HEK293 (cell line): Measurements from ENCODE around the gene CASKIN2.

Experiments
- CTCF ChIA-PET: fragments of 350-600 bp; formaldehyde crosslinking; extraction: SDS; loops from one replicate; lab custom pipeline; 2021; ENCODE audit warnings: antibody characterized with exemption; lab: Yijun Ruan, JAX
- POLR2A ChIA-PET: fragments of 300-600 bp; formaldehyde crosslinking; extraction: SDS; loops from one replicate; lab custom pipeline; 2020; ENCODE audit warnings: antibody characterized with exemption, inconsistent platforms; lab: Yijun Ruan, JAX
- H3K27ac ChIP-seq: fragments of 200-500 bp; sonication (Bioruptor generic); 2 replicates; pipeline ENCODE4 v1.5.1; 2014; ENCODE audit warnings: low read depth, low read length, control low read depth, inconsistent platforms; ENCODE audit errors: extremely low read depth
- H3K36me3 ChIP-seq, 2 experiments: fragments of 200-500 bp in 1 of 2; sonication (Bioruptor generic) in 1 of 2; 1 replicate in 1 of 2; 2 replicates in 1 of 2; pipeline ENCODE4 v1.5.1; 2014 to 2017; ENCODE audit warnings: inconsistent platforms in 2 of 2, low read length in 2 of 2; ENCODE audit not compliant: control insufficient read depth in 2 of 2, insufficient read depth in 1 of 2
- H3K4me1 ChIP-seq: fragments of 200-500 bp; sonication (Bioruptor generic); 2 replicates; pipeline ENCODE4 v1.5.1; 2014; ENCODE audit warnings: mild to moderate bottlenecking, low read length, inconsistent platforms; ENCODE audit not compliant: control insufficient read depth, insufficient read depth
- H3K4me3 ChIP-seq: 2 replicates; pipeline ENCODE4 v1.5.1; 2011; ENCODE audit warnings: low read depth, mild to moderate bottlenecking, control low read depth, low read length, moderate library complexity
- H3K9me3 ChIP-seq: fragments of 200-500 bp; sonication (Bioruptor generic); 2 replicates; pipeline ENCODE4 v1.5.1; 2014; ENCODE audit warnings: low read depth, low read length, inconsistent platforms; ENCODE audit not compliant: control insufficient read depth, insufficient read depth
- HOXC10 ChIP-seq: sonication (generic); formaldehyde crosslinking; IDR thresholded peaks from 2 replicates; pipeline ENCODE4 v1.8.1; 2023; ENCODE audit warnings: mild to moderate bottlenecking, missing genetic modification reagents
- KLF1 ChIP-seq: fragments of 450-650 bp; formaldehyde crosslinking; IDR thresholded peaks from 2 replicates; pipeline ENCODE4 v1.5.1; 2016; ENCODE audit warnings: missing biosample characterization, missing genetic modification characterization
- KLF17 ChIP-seq: fragments of 450-650 bp; formaldehyde crosslinking; IDR thresholded peaks from 2 replicates; pipeline ENCODE4 v1.5.1; 2016; ENCODE audit warnings: missing biosample characterization, missing genetic modification characterization
- KLF8 ChIP-seq: fragments of 450-650 bp; formaldehyde crosslinking; IDR thresholded peaks from 2 replicates; pipeline ENCODE4 v1.5.1; 2016; ENCODE audit warnings: missing biosample characterization, missing genetic modification characterization
- ZBTB20 ChIP-seq: fragments of 450-650 bp; formaldehyde crosslinking; IDR thresholded peaks from 2 replicates; pipeline ENCODE4 v1.5.1; 2016; ENCODE audit warnings: missing biosample characterization, missing genetic modification characterization
- ZBTB48 ChIP-seq: fragments of 450-650 bp; formaldehyde crosslinking; IDR thresholded peaks from 2 replicates; pipeline ENCODE4 v1.5.1; 2016; ENCODE audit warnings: missing biosample characterization, missing genetic modification characterization
- ZFHX2 ChIP-seq: fragments of 450-650 bp; formaldehyde crosslinking; conservative IDR thresholded peaks from 2 replicates; pipeline ENCODE4 v1.5.1; 2016; ENCODE audit warnings: missing biosample characterization, missing genetic modification characterization
- ZNF266 ChIP-seq: fragments of 450-650 bp; formaldehyde crosslinking; IDR thresholded peaks from 2 replicates; pipeline ENCODE4 v1.5.1; 2016; ENCODE audit warnings: missing biosample characterization, missing genetic modification characterization, low read depth
- ZNF354C ChIP-seq: fragments of 450-650 bp; formaldehyde crosslinking; IDR thresholded peaks from 2 replicates; pipeline ENCODE4 v1.5.1; 2016; ENCODE audit warnings: missing biosample characterization, missing genetic modification characterization, low read depth, borderline replicate concordance
- ZNF555 ChIP-seq: fragments of 450-650 bp; formaldehyde crosslinking; conservative IDR thresholded peaks from 2 replicates; pipeline ENCODE4 v1.5.1; 2017; ENCODE audit warnings: missing biosample characterization, mild to moderate bottlenecking, missing genetic modification characterization, inconsistent platforms
- ZNF600 ChIP-seq: fragments of 450-650 bp; formaldehyde crosslinking; IDR thresholded peaks from 2 replicates; pipeline ENCODE4 v1.5.1; 2016; ENCODE audit warnings: missing biosample characterization, missing genetic modification characterization
- ZNF645 ChIP-seq: fragments of 450-650 bp; formaldehyde crosslinking; IDR thresholded peaks from 2 replicates; pipeline ENCODE4; 2016; ENCODE audit warnings: missing biosample characterization, missing genetic modification characterization
- ZNF654 ChIP-seq: fragments of 450-650 bp; formaldehyde crosslinking; IDR thresholded peaks from 2 replicates; pipeline ENCODE4 v1.5.1; 2016; ENCODE audit warnings: low read depth, missing biosample characterization, missing genetic modification characterization
- ZNF76 ChIP-seq: fragments of 450-650 bp; formaldehyde crosslinking; IDR thresholded peaks from 2 replicates; pipeline ENCODE4; 2016; ENCODE audit warnings: low read depth, missing biosample characterization, missing genetic modification characterization, borderline replicate concordance
- ZNF792 ChIP-seq: fragments of 450-650 bp; formaldehyde crosslinking; IDR thresholded peaks from 2 replicates; pipeline ENCODE4 v1.5.1; 2016; ENCODE audit warnings: missing biosample characterization, missing genetic modification characterization
- TF ChIP-seq, protein P1 (sequence below): fragments of 450-650 bp; formaldehyde crosslinking; IDR thresholded peaks from 2 replicates; pipeline ENCODE4 v1.5.1; 2016; ENCODE audit warnings: missing biosample characterization, missing genetic modification characterization
- TF ChIP-seq, protein P2 (sequence below): fragments of 450-650 bp; formaldehyde crosslinking; IDR thresholded peaks from 2 replicates; pipeline ENCODE4 v1.5.1; 2017; ENCODE audit warnings: missing biosample characterization, missing genetic modification characterization
- TF ChIP-seq, protein P3 (sequence below): fragments of 450-650 bp; formaldehyde crosslinking; IDR thresholded peaks from 2 replicates; pipeline ENCODE4 v1.5.1; 2016; ENCODE audit warnings: missing biosample characterization, missing genetic modification characterization, low read depth
- TF ChIP-seq, protein P4 (sequence below): fragments of 450-650 bp; formaldehyde crosslinking; optimal IDR thresholded peaks from 2 replicates; pipeline ENCODE3; 2016; ENCODE audit warnings: missing biosample characterization, mild to moderate bottlenecking, missing genetic modification characterization

The CASKIN2 gene

GRCh38 chr17:75540923-75541503 lies 25.7 kb upstream of the CASKIN2 start:
- CTCF ChIA-PET, result interaction anchor here (0.5 kb wide), 1 partner anchor 25 kb away, joined by 3 read pairs; the partner anchor contains the start of gene TSEN54
- Histone ChIP-seq H3K4me1 (no peaks in the 10 kb centered on the region), H3K27ac (no peak overlapping the region), H3K4me3 (no peak overlapping the region), H3K9me3 (no peaks in the 10 kb centered on the region), H3K36me3 (no peaks in the 10 kb centered on the region; a peak in 1 of 3 replicates)
- POLR2A ChIA-PET, result no interaction called here
- TF ChIP-seq KLF1 (tag by site-specific recombination) (peak; percentile 88), KLF8 (no peak), ZNF76 (tag by site-specific recombination) (no peak), KLF17 (tag by site-specific recombination) (peak; percentile 31; the same call in 1 of the 2 replicates), ZBTB48 (tag by site-specific recombination) (no peak), ZNF555 (tag by site-specific recombination) (no peak), ZNF266 (no peak), ZNF792 (tag by site-specific recombination) (no peak), ZNF354C (tag by site-specific recombination) (no peak), HOXC10 (CRISPR knock-in tag) (no peak), ZFHX2 (peak; percentile 24; the same call in 1 of the 2 replicates), ZNF654 (tag by site-specific recombination) (no peak)
- TF ChIP-seq, protein P1, sequence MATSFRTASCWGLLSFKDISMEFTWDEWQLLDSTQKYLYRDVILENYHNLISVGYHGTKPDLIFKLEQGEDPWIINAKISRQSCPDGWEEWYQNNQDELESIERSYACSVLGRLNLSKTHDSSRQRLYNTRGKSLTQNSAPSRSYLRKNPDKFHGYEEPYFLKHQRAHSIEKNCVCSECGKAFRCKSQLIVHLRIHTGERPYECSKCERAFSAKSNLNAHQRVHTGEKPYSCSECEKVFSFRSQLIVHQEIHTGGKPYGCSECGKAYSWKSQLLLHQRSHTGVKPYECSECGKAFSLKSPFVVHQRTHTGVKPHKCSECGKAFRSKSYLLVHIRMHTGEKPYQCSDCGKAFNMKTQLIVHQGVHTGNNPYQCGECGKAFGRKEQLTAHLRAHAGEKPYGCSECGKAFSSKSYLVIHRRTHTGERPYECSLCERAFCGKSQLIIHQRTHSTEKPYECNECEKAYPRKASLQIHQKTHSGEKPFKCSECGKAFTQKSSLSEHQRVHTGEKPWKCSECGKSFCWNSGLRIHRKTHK (tag by site-specific recombination), result no peak
- TF ChIP-seq, protein P2, sequence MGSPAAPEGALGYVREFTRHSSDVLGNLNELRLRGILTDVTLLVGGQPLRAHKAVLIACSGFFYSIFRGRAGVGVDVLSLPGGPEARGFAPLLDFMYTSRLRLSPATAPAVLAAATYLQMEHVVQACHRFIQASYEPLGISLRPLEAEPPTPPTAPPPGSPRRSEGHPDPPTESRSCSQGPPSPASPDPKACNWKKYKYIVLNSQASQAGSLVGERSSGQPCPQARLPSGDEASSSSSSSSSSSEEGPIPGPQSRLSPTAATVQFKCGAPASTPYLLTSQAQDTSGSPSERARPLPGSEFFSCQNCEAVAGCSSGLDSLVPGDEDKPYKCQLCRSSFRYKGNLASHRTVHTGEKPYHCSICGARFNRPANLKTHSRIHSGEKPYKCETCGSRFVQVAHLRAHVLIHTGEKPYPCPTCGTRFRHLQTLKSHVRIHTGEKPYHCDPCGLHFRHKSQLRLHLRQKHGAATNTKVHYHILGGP, result no peak
- TF ChIP-seq, protein P3, sequence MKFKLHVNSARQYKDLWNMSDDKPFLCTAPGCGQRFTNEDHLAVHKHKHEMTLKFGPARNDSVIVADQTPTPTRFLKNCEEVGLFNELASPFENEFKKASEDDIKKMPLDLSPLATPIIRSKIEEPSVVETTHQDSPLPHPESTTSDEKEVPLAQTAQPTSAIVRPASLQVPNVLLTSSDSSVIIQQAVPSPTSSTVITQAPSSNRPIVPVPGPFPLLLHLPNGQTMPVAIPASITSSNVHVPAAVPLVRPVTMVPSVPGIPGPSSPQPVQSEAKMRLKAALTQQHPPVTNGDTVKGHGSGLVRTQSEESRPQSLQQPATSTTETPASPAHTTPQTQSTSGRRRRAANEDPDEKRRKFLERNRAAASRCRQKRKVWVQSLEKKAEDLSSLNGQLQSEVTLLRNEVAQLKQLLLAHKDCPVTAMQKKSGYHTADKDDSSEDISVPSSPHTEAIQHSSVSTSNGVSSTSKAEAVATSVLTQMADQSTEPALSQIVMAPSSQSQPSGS, result no peak
- TF ChIP-seq, protein P4, sequence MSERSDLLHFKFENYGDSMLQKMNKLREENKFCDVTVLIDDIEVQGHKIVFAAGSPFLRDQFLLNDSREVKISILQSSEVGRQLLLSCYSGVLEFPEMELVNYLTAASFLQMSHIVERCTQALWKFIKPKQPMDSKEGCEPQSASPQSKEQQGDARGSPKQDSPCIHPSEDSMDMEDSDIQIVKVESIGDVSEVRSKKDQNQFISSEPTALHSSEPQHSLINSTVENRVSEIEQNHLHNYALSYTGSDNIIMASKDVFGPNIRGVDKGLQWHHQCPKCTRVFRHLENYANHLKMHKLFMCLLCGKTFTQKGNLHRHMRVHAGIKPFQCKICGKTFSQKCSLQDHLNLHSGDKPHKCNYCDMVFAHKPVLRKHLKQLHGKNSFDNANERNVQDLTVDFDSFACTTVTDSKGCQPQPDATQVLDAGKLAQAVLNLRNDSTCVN (tag by site-specific recombination), result no peak

GRCh38 chr17:75539967-75540729 lies 24.8 kb upstream of the CASKIN2 start:
- TF ChIP-seq ZNF645 (tag by site-specific recombination) (no peak), KLF17 (tag by site-specific recombination) (no peak), KLF8 (no peak), ZNF354C (tag by site-specific recombination) (no peak), ZNF654 (tag by site-specific recombination) (no peak), ZBTB48 (tag by site-specific recombination) (peak; percentile 86), ZBTB20 (tag by site-specific recombination) (peak; percentile 30; the same call in 1 of the 2 replicates), ZNF600 (0 out of 2 replicates have a peak, but pooled peaks have one; percentile 11)
- TF ChIP-seq, all 188 proteins: peak for 3
- H3K9me3 ChIP-seq, result no peaks in the 10 kb centered on the region
- CTCF ChIA-PET, result interaction anchor here (0.5 to 1.0 kb wide), 4 partner anchors 9 to 1108 kb away, joined by 3 to 5 read pairs (median 3); partner anchors contain the start of gene TSEN54
- no peak overlapping the region for H3K4me3 ChIP-seq
- POLR2A ChIA-PET, result interaction anchor here (0.6 kb wide), 1 partner anchor 9 kb away, joined by 3 read pairs; no protein-coding TSS in a partner anchor
- H3K27ac ChIP-seq, result no peak overlapping the region
- no peaks in the 10 kb centered on the region for H3K4me1 ChIP-seq
- H3K36me3 ChIP-seq, result no peaks in the 10 kb centered on the region; a peak in 1 of 3 replicates
